K562 (cell line): ENCODE results near the gene ZBTB8B. TPM values are rescaled to one million over a fixed set of nuclear protein-coding genes. Genes with fewer than 3 reads are reported as not detected.

ENCODE experiments used
- CREM ChIP-seq: IDR thresholded peaks from 2 replicates; pipeline ENCODE4 v1.6.1; 2014; ENCODE audit warnings: antibody characterized with exemption, low read depth
- HCFC1 ChIP-seq: IDR thresholded peaks from 2 replicates; pipeline ENCODE4 v1.6.1; 2012; ENCODE audit warnings: low read depth, low read length, improper control_type of control experiment
- HNRNPK ChIP-seq: fragments of 200-400 bp; formaldehyde crosslinking; IDR thresholded peaks from one replicate; pipeline ENCODE4 v1.6.1; 2018; ENCODE audit warnings: mild to moderate bottlenecking, low read depth, low read length; ENCODE audit not compliant: poor library complexity, severe bottlenecking
- KDM2B ChIP-seq: fragments of 250-450 bp; sonication (Bioruptor Pico); IDR thresholded peaks from 2 replicates; pipeline ENCODE4 v1.8.0; 2021; ENCODE audit warnings: mild to moderate bottlenecking, moderate library complexity
- MEF2A ChIP-seq: IDR thresholded peaks from 2 replicates; pipeline ENCODE4 v1.6.1; 2011; ENCODE audit warnings: low read depth, mild to moderate bottlenecking, low read length, moderate library complexity; ENCODE audit not compliant: control insufficient read depth
- NCOR1 ChIP-seq: fragments of 450-650 bp; IDR thresholded peaks from 2 replicates; pipeline ENCODE4 v1.6.1; 2016; ENCODE audit warnings: mild to moderate bottlenecking, moderate library complexity
- NUFIP1 ChIP-seq: fragments of 450-650 bp; IDR thresholded peaks from 2 replicates; pipeline ENCODE4 v1.6.1; 2018; ENCODE audit not compliant: partially characterized antibody
- PHF8 ChIP-seq: fragments of 200-600 bp; sonication (generic); IDR thresholded peaks from 2 replicates; pipeline ENCODE4 v1.6.1; 2012; ENCODE audit warnings: mixed run types, mild to moderate bottlenecking, inconsistent platforms, low read length, moderate library complexity, borderline replicate concordance
- PTRF ChIP-seq: fragments of 450-650 bp; IDR thresholded peaks from 2 replicates; pipeline ENCODE4 v1.6.1; 2016; ENCODE audit warnings: mild to moderate bottlenecking, missing genetic modification characterization, missing compliant biosample characterization
- RBBP5 ChIP-seq: fragments of 200-600 bp; sonication (generic); IDR thresholded peaks from 2 replicates; pipeline ENCODE4 v1.6.1; 2012; ENCODE audit warnings: borderline replicate concordance, mild to moderate bottlenecking, low read length, control low read depth, inconsistent platforms; ENCODE audit not compliant: insufficient read depth, poor library complexity, severe bottlenecking
- RBM22 ChIP-seq: fragments of 200-400 bp; formaldehyde crosslinking; IDR thresholded peaks from 2 replicates; pipeline ENCODE4 v1.6.1; 2018; ENCODE audit warnings: low read length, low read depth; ENCODE audit not compliant: poor library complexity, severe bottlenecking
- SPI1 ChIP-seq: IDR thresholded peaks from 2 replicates; pipeline ENCODE4 v1.6.1; 2011; ENCODE audit warnings: low read depth, low read length, control low read depth, borderline replicate concordance
- SRSF9 ChIP-seq: fragments of 200-400 bp; formaldehyde crosslinking; IDR thresholded peaks from 2 replicates; pipeline ENCODE4 v1.6.1; 2017; ENCODE audit warnings: low read depth, low read length, borderline replicate concordance
- ZNF140 ChIP-seq: fragments of 250-450 bp; sonication (Bioruptor Pico); IDR thresholded peaks from 2 replicates; pipeline ENCODE4 v1.8.0; 2021; ENCODE audit warnings: moderate library complexity, mild to moderate bottlenecking, inconsistent platforms
- ZNF3 ChIP-seq: fragments of 250-450 bp; sonication (Bioruptor Pico); IDR thresholded peaks from 2 replicates; pipeline ENCODE4 v1.5.0; 2021; ENCODE audit warnings: mild to moderate bottlenecking, moderate library complexity
- ZNF311 ChIP-seq: fragments of 250-450 bp; sonication (Bioruptor Pico); IDR thresholded peaks from 2 replicates; pipeline ENCODE4 v1.4.0; 2020; ENCODE audit warnings: mild to moderate bottlenecking, moderate library complexity
- polyA plus RNA-seq, 8 experiments: library from polyadenylated mRNA; depleted of rRNA in 4 of 8; stranded (reverse) in 5 of 8; unstranded in 3 of 8; fragments of >200 nt; fragmentation: Nextera tagmentation in 2 of 8; fragmentation: Illumina TruSeq in 1 of 8; extraction: Ambion mirVana in 2 of 8; extraction: Trizol in 1 of 8; gene quantifications; 2 replicates each; pipeline versions ENCODE4 v1.2.1 to v1.2.3, GENCODE V29; 2011 to 2014; ENCODE audit warnings: inconsistent platforms in 1 of 8, missing spikeins in 1 of 8
- total RNA-seq, 7 experiments: library from RNA; depleted of rRNA in 6 of 7; stranded (reverse); fragments of >200 nt in 6 of 7; fragmentation: Illumina TruSeq in 2 of 7; extraction: Trizol in 2 of 7; gene quantifications; 2 replicates each; pipeline versions ENCODE4 v1.2.1 to v1.2.3, GENCODE V29; 2011 to 2021; ENCODE audit warnings: low replicate concordance in 1 of 7
- TF ChIP-seq, protein P1 (sequence below): sonication (generic); formaldehyde crosslinking; IDR thresholded peaks from 2 replicates; pipeline ENCODE4 v1.8.1; 2023; ENCODE audit warnings: missing genetic modification reagents, mild to moderate bottlenecking, borderline replicate concordance
- TF ChIP-seq, protein P2 (sequence below), 2 experiments: fragments of 150-350 bp in 1 of 2; IDR thresholded peaks; 2 replicates each; pipeline ENCODE4 v1.6.1; 2012 to 2016; ENCODE audit warnings: low read depth in 2 of 2, low read length in 2 of 2, mild to moderate bottlenecking in 1 of 2, moderate library complexity in 1 of 2

ZBTB8B gene
- total and polyA plus RNA-seq, 9 of the 15 experiments (the other 6 are each of a cell fraction or from before 2014, with no cell fraction given) = not detected

DNA sequence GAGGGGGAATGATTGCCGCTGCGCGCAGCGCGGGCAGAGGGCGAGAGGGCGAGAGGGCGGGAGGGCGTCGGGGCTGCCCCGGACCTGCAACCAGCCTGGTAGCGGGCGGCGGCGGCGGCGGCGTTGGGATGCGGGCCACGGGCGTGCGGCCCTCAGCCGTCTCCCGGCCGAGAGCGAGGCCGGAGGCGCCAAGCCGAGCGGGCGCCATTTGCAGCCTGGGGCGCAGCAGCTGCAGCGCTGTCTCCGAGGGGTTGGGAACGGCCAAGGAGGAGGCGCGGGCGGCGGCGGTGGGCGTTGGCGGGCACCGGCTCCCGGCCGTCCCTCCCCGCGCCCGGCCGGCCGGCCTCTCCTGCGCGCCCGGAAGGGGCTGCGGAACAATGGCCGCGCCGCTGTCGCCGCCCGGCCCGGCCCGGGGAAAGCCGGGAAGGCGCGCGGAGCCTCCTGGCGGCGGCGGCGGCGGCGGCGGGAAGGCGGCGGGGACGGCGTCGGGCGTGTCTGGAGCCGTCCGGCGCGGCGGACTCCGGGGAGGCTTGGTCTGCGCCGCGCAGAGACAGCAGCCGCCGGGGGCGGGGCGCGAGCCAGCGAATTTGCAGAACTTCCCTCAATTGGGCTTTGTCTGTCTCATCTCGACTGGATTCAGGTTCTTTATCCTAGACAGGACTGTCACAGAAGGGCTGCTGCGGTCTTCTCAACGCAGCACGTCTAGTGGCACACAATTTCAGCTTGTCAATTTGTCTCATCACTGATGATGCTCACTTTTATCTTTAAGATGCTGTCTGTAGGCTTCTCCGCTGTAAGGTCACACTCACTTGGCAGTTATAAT, 35.7 kb downstream of the ZBTB8B start (continued):
- TF ChIP-seq PHF8 (peak; percentile 93; the same call in 1 of the 2 replicates), CREM (0 out of 2 replicates have a peak, but pooled peaks have one; percentile 2), ZNF3 (CRISPR knock-in tag) (no peak), SPI1 (no peak), KDM2B (CRISPR knock-in tag) (no peak), PTRF (no peak), SRSF9 (no peak), NCOR1 (no peak), HNRNPK (no peak), RBBP5 (peak; percentile 73), ZNF311 (CRISPR knock-in tag) (no peak), HCFC1 (peak; percentile 49), RBM22 (no peak), NUFIP1 (no peak), MEF2A (no peak), ZNF140 (no peak)
- TF ChIP-seq, protein P1, sequence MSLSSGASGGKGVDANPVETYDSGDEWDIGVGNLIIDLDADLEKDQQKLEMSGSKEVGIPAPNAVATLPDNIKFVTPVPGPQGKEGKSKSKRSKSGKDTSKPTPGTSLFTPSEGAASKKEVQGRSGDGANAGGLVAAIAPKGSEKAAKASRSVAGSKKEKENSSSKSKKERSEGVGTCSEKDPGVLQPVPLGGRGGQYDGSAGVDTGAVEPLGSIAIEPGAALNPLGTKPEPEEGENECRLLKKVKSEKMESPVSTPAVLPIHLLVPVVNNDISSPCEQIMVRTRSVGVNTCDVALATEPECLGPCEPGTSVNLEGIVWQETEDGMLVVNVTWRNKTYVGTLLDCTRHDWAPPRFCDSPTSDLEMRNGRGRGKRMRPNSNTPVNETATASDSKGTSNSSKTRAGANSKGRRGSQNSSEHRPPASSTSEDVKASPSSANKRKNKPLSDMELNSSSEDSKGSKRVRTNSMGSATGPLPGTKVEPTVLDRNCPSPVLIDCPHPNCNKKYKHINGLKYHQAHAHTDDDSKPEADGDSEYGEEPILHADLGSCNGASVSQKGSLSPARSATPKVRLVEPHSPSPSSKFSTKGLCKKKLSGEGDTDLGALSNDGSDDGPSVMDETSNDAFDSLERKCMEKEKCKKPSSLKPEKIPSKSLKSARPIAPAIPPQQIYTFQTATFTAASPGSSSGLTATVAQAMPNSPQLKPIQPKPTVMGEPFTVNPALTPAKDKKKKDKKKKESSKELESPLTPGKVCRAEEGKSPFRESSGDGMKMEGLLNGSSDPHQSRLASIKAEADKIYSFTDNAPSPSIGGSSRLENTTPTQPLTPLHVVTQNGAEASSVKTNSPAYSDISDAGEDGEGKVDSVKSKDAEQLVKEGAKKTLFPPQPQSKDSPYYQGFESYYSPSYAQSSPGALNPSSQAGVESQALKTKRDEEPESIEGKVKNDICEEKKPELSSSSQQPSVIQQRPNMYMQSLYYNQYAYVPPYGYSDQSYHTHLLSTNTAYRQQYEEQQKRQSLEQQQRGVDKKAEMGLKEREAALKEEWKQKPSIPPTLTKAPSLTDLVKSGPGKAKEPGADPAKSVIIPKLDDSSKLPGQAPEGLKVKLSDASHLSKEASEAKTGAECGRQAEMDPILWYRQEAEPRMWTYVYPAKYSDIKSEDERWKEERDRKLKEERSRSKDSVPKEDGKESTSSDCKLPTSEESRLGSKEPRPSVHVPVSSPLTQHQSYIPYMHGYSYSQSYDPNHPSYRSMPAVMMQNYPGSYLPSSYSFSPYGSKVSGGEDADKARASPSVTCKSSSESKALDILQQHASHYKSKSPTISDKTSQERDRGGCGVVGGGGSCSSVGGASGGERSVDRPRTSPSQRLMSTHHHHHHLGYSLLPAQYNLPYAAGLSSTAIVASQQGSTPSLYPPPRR (CRISPR knock-in tag) = 0 out of 2 replicates have a peak, but pooled peaks have one; percentile 55
- TF ChIP-seq, protein P2, sequence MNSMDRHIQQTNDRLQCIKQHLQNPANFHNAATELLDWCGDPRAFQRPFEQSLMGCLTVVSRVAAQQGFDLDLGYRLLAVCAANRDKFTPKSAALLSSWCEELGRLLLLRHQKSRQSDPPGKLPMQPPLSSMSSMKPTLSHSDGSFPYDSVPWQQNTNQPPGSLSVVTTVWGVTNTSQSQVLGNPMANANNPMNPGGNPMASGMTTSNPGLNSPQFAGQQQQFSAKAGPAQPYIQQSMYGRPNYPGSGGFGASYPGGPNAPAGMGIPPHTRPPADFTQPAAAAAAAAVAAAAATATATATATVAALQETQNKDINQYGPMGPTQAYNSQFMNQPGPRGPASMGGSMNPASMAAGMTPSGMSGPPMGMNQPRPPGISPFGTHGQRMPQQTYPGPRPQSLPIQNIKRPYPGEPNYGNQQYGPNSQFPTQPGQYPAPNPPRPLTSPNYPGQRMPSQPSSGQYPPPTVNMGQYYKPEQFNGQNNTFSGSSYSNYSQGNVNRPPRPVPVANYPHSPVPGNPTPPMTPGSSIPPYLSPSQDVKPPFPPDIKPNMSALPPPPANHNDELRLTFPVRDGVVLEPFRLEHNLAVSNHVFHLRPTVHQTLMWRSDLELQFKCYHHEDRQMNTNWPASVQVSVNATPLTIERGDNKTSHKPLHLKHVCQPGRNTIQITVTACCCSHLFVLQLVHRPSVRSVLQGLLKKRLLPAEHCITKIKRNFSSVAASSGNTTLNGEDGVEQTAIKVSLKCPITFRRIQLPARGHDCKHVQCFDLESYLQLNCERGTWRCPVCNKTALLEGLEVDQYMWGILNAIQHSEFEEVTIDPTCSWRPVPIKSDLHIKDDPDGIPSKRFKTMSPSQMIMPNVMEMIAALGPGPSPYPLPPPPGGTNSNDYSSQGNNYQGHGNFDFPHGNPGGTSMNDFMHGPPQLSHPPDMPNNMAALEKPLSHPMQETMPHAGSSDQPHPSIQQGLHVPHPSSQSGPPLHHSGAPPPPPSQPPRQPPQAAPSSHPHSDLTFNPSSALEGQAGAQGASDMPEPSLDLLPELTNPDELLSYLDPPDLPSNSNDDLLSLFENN (IDR thresholded peaks at IDR 0.05; ENCODE audit: low read depth in 2 of 2, low read length in 2 of 2) = no peak
